HL-60/S4 (cell line): ENCODE data around the gene CRYBA2.

Experiments used
- in situ Hi-C: fragments of 300-500 bp; cut with MboI; formaldehyde crosslinking; loops from 2 replicates; pipeline ENCODE4 v1.14.3; 2022; ENCODE audit warnings: low sequenced_read_pairs

Gene CRYBA2

GRCh38 chr2:218993345-218994315, at the start of gene CRYBA2:
CRYBA2 (minus strand) TSS chr2:218993422; CDS start chr2:218993176, 246 bp downstream.
- in situ Hi-C loops, result no loop called here

GRCh38 chr2:219042750-219043149, 49.5 kb upstream of the CRYBA2 start:
- in situ Hi-C loops, result no loop called here

GRCh38 chr2:219042157-219042556, 48.9 kb upstream of the CRYBA2 start:
- in situ Hi-C loops, result no loop called here

GRCh38 chr2:219041252-219041651, 48.0 kb upstream of the CRYBA2 start, which contains the start of gene CFAP65:
CFAP65 (minus strand) TSS chr2:219041516; CDS start chr2:219039048, 2,468 bp downstream.
- in situ Hi-C loops, result no loop called here

GRCh38 chr2:219038600-219038999, 45.4 kb upstream of the CRYBA2 start:
- in situ Hi-C loops, result no loop called here

- in situ Hi-C loops, result no loop called here
Measured at GRCh38 chr2:219037783-219038499, 44.7 kb upstream of the CRYBA2 start.

- in situ Hi-C loops, result no loop called here
Measured at GRCh38 chr2:219035942-219036341, 42.7 kb upstream of the CRYBA2 start.

GRCh38 chr2:219034823-219035222, 41.6 kb upstream of the CRYBA2 start:
- in situ Hi-C loops, result no loop called here

GRCh38 chr2:219032051-219032745, 39.0 kb upstream of the CRYBA2 start:
- in situ Hi-C loops, result no loop called here

- in situ Hi-C loops, result no loop called here
Measured at GRCh38 chr2:219031005-219031738, 38.0 kb upstream of the CRYBA2 start.

GRCh38 chr2:219030177-219030940, 37.1 kb upstream of the CRYBA2 start:
- in situ Hi-C loops, result no loop called here

- in situ Hi-C loops, result no loop called here
Measured at GRCh38 chr2:219029829-219030165, 36.6 kb upstream of the CRYBA2 start.

GRCh38 chr2:219028996-219029828, 36.0 kb upstream of the CRYBA2 start:
- in situ Hi-C loops, result no loop called here

- in situ Hi-C loops, result no loop called here
Measured at GRCh38 chr2:219028141-219028540, 34.9 kb upstream of the CRYBA2 start.

- in situ Hi-C loops, result no loop called here
Measured at GRCh38 chr2:219027511-219028055, 34.4 kb upstream of the CRYBA2 start.

- in situ Hi-C loops, result no loop called here
Measured at GRCh38 chr2:219026946-219027345, 33.7 kb upstream of the CRYBA2 start.

GRCh38 chr2:219025637-219026585, 32.7 kb upstream of the CRYBA2 start:
- in situ Hi-C loops, result no loop called here

- in situ Hi-C loops, result no loop called here
Measured at GRCh38 chr2:219024059-219024458, 30.8 kb upstream of the CRYBA2 start.
